B cell (primary cell): ENCODE data around the gene MAN1A1.

Experiments used
- CTCF ChIP-seq: fragments of 200-600 bp; IDR thresholded peaks from one replicate; pipeline ENCODE4 v1.8.0; 2022; ENCODE audit warnings: antibody characterized with exemption, mild to moderate bottlenecking
- EZH2 ChIP-seq: IDR thresholded peaks from 2 replicates; pipeline ENCODE4 v1.6.1; 2012; ENCODE audit warnings: borderline replicate concordance, low read depth, mild to moderate bottlenecking, moderate library complexity, low read length; ENCODE audit not compliant: insufficient read depth, poor library complexity, severe bottlenecking

GRCh38 chr6:119331663-119332286 is 17.8 kb downstream of the MAN1A1 start:
- no peak for TF ChIP-seq CTCF
- no peak for TF ChIP-seq EZH2
